ELF-1 (cell line): Measurements from ENCODE around the gene ANKRD26.
"Not testable (repeated sequence)": the region's sequence is repeated elsewhere in the genome, so short reads cannot be mapped to it uniquely, and the experiment has no call there.

Experiments used
- DNase-seq: peaks from one replicate; pipeline ENCODE4 v3.0.0-alpha.2; 2016; ENCODE audit warnings: low read depth, low spot score

Gene ANKRD26

DNA sequence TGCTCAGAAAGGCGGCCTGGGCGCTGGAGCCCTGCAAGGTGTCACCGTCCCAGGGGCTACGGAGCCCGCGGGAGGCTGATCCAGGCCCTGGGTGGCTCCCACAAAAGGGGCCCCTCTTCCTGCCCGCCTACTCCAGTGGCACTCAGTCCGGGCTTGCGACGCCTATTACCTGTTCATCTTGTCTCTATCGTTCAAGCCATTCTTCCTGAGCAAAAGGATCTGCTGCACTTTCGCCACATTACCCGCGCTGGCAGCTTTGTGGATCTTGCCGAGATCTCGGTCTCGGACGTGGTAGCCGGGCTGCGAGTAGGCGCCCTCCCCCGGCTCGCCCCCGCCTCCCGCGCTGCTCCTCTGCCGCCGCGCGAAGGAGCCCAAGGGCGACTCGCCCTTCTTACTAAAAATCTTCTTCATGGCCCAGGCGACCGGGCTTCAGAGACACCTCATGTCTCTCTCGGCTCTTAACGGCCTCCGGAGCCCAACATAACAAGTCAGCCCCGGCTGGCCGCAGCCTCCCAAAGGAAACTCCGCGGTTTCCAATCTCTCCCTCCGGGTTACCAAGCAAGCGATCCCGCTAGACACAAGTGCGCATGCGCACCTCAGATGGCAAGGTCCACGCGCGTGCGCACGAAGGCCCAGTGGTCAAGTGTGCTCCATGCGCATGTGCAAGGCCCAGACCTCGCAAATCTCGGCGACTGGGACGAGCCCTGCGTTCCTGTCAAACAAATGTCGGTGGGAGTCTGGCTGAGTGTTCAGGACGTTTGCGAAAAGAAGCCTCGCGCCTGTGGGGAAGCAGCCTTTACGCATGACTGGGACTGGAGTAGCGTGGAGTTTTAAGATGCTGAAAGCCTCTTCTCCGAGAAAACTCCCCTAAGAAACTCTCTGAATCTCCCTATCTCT is at the start of gene ANKRD26:
TSS of gene ANKRD26 (minus strand) at position 579 of the 897 bp plus-strand sequence. CDS start at position 411, 168 bp downstream.
- DNase-seq: peak; percentile 97

DNA sequence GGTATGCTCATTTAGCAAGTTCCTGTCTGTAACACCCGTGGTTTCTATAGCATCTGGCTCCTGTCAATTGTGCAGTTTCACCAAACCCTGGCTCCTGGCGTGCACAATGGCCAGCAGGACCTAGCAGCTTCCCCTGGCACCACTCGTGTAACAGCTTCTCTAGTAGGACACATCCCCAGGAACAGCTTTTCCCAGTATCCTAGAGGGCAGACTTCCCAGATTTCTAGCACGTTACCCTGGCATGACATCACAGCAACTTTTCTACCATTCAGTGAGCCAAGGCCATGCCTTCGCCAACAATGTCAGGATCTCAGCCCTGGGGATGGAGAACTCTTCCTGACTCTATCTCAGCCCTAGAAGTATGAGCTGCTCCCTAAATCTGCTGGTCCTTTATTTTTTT is 47.4 kb upstream of the ANKRD26 start:
- no peak for DNase-seq

DNA sequence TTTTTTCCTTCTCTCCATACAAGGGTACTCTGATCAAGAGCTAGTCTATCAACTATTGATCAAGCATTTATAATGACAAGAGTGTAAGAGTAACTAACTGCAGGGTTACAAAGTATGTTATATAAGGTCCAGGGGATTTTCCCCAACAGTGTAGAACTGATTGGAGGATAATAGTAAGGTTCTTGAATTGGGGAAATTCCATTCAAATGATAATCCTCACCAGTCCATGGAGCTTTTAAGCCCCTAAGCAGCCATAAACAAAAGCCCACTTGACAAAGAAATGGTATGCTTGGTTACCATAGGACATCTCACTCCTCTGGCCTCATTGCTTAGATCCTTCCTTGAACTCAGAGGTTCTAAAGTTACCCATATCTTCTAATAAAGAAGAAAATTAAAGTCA is 45.6 kb upstream of the ANKRD26 start:
- no peak for DNase-seq

DNA sequence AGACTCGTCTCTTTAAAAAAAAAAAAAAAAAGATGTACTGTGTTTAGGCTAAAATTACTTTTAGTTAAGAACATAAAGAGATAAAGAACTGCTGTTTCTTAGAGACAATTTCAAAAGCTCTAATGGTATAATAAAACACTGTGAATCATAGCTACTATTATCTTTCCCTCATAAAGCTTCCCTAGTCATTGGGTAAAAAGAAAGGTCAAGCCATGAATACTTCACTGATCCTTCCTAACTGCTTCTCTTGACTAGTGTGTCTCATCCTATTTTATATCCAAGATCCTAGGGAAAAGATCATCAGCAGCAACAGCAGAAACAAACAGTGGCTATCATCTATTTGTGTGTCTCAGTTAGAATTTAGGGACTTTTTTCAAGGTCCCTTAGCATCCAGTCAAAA is 43.4 kb upstream of the ANKRD26 start:
- no peak for DNase-seq

DNA sequence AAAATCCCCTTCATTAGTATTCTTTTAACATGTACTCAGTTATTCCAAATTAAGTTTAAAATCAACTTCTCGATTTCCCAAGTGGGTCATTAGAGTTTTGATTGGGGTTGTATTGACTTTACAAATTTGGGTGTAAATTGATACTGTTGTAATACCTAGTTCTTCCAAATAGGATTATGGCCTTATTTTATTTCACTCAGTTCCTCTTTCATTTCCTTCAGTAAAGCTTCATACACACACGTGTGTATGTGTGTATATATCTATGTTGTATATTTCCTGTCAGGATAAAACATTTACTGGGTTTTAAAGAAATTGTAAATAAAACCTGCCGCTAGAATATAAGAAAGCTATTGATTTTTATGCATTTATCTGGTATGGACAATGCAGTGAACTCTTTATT is 38.0 kb upstream of the ANKRD26 start:
- no peak for DNase-seq

DNA sequence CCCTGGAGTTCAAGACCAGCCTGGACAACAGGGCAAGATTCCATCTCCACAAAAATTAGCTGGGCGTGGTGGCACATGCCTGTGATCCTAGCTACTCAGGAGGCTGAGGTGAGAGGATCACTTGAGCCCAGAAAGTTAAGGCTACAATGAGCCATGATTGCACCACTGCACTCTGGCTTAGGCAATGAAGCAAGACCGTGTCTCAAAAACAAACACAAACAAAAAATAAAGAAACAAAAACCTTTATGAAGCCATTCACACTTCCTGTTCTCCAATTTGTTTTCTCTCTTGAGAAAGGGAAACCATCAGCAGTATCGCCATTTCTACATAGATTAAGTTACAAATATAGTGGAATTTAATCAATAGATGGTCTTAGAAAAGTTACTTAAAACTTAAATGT is 34.1 kb upstream of the ANKRD26 start:
- DNase-seq: no peak

DNA sequence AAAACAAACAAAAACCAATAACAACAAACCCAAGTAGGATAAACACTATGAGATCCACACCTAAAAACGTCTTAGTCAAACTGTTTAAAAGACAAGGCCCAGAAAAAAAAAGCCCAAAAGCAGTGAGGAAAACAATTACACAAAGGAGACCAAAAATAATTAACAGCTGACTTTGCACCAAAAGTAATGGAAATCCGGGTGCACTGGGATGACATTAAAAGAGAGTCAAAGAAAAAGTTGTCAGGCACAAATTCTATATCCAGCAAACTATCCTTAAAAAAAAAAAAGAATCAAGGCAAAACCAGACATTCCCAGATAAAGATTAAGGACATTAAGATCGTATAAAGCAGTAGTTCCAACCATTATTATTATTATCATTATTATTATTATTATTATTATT is 7.9 kb upstream of the ANKRD26 start:
- DNase-seq: no peak

DNA sequence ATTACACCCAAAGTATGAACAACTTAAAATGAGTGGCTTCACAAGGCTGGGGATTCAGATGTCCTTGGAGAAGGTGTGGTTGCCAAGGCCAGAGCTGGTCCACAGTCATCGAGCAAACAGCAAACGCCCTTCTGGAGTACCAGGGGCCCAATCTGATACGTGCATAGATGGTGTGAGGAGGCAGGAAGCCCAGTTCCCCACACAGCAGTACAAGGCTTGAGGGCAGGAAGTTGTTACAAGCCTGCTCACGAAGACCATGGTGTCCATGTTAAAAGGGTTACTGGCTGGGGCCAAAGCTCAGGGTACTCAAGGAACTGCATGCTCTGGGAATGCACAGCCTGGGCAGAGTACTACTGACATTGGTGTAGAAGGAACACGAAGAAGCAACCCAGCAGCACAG is 4.6 kb upstream of the ANKRD26 start:
- no peak for DNase-seq

DNA sequence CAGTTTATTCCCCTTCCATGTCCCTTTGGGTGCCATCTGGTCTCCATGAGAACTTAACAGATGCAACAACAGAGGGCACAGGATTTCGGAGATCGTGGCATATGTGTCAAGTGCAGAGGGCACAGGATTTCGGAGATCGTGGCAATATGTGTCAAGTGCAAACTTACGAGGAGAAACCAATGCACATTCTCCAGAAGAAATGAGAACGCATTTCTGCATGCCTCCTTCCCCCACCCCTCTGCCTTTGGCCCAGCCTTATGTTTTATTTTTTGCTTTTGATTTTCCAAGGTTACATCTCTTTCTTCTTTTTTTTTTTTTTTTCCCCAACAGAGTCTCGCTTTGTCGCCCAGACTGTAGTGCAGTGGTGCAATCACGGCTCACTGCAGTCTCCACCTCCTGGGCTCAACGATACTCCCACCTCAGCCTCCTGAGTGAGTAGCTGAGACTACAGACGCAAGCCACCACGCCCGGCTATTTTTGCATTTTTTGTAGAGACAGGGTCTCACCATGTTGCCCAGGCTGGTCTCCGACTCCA is 586 bp upstream of the ANKRD26 start:
- peak; percentile 6 for DNase-seq

DNA sequence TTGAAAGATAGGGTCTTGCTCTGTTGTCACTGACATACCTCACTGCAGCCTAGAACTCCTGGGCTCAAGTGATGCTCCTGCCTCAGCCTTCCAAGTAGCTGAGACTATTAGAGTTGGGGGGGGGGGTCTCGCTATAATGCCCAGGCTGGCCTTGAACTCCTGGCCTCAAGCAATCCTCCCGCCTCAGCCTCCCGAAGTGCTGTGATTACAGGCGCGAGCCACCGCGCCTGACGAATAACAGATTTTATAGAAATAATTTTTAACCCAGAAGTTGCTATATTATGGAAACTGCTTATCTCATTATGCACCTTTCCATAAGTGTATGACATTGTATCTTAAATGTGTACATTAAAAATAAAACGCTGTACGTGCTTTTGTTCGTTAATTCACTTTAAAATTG is 846 bp downstream of the ANKRD26 start:
- DNase-seq: peak; percentile 6

DNA sequence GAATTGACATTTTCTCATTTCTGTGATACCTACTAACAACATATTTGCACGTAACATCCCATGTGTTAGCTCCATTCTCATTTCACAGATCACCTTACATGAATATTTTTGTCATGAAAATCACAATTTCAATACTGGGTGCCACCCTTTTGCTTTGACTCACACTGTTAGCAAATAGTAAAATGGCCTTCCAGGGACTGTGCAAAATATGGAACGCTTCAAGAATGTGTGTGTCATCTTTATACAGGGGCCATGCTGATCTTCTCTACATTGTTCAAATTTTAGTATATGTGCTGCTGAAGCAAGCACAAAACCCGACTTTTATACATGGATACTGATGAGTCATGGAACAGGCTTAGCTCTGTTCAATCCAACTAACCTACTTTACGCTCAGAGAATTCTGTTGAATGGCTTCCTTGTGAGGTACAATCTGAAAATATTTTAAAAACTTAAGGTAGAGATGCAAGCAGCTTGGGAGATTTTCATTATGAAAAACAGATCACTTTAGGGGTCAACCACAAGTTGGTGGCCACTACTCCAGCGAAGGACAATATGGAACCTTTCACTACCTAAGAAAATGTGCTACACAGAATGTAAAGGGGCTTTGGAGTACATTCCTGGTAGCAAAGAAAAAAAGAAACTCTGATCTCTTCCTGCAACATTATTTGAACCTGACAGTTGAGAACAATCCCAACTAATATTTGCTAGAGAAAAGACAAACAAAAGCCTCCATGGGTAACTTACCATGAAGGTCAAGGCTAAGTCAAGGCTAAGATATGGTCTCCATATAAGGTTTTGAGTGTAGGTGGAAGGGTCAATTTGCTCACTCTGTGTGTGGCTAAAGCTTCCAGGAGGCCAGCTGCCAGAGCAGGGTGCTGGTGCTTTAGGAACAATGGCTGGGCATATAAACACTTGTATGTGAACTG is 11.9 kb downstream of the ANKRD26 start:
- no peak for DNase-seq

DNA sequence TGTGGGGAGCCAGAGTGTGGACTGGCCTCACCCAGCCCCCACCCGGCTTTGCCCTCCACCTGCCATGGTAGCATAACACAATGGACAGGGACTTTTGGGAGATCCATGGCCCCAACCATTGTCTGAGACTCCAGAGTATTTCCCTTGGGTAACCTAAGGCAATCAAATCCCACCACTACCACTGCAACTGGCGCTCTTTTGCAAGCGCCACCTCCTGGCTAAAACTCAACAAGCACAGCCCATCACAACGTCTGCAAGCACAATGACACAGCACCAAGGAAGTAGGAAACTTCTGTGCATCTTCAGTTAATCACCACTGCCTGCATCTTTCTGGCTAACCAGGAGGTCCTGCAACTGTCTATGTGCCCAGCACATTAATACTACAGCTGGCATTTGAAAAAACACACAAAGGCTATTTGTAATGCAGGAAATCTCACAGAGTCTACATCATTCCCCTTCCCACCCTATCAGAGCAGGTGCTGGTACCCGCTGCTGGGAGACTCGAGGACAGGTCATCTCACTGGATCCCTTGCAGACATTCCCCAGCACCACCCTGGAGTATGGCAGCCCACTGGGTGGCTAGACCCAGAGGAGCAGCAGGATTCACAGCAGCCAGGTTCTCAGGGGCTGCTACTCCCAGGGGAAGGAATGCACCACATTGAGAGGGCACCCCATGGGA is 27.7 kb downstream of the ANKRD26 start:
- peak; percentile 64 for DNase-seq

DNA sequence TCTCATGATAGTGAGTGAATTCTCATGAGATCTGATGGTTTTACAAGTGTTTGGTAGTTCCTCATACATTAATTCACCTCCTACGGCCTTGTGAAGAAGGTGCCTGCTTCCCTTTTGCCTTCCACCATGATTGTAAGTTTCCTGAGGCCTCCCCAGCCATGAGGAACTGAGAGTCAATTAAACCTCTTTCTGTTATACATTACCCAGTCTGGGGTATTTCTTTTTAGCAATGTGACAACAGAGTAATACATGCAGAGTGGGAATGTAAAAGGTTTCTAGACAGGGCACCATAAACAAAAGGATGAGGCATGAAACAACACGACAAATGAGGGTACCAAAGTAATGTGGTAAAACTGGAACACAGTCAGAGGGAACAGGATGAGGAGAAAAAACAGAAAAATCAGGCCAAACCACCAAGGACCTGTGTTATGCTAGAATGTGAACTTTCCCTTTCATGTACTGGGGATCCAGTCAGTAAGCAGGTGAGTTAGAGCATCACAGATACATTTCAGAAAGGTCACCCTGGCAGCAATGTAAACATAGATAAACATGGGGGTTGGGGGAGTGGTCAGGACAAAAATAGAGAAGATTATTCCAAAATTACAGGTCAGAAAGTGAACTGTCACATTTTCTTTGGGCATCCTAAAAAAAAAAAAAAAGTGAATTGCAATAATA is 31.9 kb downstream of the ANKRD26 start:
- DNase-seq: no peak

DNA sequence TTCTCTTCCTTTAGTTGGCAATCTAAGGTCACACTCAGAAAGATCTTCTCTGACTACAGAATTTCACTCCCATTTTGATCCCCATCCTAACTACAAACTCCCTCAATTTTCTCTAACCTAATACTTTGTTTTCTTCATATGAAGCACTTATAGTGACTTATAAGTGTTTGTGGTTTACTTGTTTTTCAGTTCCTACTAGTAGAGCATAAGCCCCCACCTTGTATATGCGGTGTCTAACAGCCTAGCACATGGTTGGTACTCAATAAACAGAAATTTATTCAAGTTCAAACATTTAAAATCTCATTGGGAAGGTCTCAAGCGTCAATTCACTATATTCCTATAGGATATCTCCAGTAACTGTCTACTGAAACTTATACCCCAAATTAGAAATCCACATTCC is 35.2 kb downstream of the ANKRD26 start:
- DNase-seq: no peak

DNA sequence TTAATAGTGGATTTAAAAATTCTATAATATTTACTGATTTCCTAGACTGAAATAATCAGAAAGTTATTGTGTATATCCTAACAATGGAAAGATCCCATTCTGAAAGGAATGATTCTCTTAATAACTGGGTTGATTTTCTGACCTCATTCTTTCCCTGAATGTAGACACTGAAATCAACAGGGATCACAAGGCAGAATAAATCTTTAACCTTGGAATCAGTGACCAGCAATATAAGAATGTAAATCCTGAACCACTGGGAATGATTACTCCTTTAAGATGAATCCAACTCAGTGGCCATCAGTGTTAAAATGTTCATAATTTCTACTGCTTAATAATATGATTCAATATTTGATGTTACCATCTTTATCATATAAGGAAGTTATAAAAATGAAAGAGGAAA is 47.6 kb downstream of the ANKRD26 start:
- DNase-seq: no peak

DNA sequence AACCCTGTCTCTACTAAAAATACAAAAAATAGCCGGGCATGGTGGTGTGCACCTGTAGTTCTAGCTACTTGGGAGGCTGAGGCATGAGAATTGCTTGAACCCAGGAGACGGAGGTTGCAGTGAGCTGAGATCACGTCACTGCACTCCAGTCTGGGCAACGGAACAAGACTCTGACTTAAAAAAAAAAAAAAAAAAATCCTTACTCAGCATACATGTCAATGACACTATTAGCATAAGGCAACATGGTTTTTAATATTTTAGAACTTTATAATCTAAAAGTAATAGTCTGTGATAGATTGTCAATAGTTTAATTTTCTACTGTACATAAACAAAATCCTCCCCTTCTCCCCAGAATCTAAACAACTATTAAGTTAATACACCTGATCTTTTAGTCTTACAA is 55.0 kb downstream of the ANKRD26 start:
- DNase-seq: not testable (repeated sequence)

DNA sequence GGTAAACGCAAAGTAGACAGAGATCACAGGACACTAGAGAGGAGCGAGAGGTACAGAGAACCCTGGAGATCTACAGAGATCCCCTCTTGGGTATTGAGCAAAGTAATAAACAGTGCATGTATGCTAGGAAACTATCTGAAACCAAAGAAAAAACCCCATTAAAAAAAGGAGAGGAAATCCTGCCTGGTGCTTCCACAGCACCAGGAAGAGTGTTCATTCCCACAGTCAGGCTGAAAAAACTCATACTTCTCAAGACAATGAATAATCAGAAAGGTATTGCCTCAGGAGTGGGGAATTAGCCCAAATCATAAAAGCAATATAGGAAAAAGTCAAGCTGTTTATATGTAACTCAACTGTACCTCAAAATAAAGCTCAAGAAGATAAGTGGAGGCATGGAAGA is 59.1 kb downstream of the ANKRD26 start:
- no peak for DNase-seq

DNA sequence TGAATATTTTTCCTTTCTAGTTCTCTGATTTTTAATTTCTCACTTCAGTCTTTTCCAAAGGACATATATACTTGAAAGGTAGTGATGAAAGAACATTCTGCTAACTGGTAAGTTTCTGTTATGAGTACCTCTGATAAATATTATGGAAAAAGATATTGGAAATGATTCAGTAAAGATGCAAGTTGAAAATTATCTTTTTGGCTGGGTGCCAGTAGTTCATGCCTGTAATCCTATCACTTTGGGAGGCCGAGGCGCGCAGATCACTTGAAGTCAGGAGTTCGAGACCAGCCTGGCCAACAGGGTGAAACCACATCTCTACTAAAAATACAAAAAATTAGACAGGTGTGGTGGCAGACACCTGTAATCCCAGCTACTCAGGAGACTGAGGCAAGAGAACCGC is 62.1 kb downstream of the ANKRD26 start:
- DNase-seq: no peak

DNA sequence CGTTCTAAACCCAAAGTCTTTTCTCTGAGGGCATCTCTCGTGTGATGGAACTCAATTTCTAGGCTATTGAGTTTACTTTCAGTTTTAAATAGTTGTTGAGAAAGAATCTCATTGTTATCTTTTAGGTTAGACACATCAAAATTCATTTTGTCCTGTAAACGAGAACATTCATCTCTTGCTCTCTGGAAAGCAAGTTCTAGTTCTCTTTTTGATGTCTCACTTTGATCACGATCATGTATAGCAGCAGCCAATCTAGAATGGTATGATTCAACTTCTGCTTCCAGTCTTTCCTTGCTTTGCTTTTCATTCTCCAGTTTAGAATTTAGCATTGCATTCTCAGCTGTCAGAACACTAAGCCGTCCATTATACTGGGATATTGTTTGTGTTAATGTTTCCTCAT is 65.1 kb downstream of the ANKRD26 start:
- no peak for DNase-seq

DNA sequence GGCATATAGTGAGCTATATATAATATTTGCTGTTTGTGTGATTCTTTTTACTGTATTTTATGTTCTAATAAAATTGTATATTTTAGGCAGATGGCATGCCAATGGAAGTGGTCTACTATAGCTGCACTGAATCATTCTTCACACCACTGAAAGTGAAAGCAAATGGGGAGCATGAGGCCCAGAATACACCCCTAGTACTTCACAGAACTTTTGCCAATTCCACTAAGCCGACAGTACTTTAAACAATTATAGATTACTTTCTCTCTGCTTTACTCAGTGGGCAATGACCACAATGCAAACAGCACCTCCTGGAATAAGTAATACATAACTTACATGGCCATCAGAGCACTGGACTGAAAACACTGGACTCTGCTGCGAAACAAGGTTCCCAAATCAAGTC is 70.2 kb downstream of the ANKRD26 start:
- DNase-seq: no peak

DNA sequence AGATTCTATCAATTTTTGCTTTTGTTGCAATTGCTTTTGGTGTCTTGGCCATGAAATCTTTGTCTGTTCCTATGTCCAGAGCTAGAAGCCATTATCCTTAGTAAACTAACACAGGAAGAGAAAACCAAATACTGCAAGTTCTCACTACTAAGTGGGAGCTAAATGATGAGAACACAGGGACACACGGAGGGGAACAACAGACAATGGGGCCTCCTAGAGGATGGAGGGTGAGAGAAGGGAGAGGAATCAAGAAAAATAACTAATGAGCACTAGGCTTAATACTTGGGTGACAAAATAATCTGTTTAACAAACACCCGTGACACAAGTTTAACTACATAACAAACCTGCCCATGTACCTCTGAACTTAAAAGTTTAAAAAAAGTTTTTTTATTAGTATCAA is 78.2 kb downstream of the ANKRD26 start:
- no peak for DNase-seq
